ENCODE results near the gene HIVEP2.

- TF ChIP-seq CTCF (IDR thresholded peaks at IDR 0.05; ENCODE audit: insufficient read depth, low read length), result no peak
- no peak for TF ChIP-seq POLR2AphosphoS5 (IDR thresholded peaks at IDR 0.05; ENCODE audit: low read depth)
- TF ChIP-seq, protein P1, sequence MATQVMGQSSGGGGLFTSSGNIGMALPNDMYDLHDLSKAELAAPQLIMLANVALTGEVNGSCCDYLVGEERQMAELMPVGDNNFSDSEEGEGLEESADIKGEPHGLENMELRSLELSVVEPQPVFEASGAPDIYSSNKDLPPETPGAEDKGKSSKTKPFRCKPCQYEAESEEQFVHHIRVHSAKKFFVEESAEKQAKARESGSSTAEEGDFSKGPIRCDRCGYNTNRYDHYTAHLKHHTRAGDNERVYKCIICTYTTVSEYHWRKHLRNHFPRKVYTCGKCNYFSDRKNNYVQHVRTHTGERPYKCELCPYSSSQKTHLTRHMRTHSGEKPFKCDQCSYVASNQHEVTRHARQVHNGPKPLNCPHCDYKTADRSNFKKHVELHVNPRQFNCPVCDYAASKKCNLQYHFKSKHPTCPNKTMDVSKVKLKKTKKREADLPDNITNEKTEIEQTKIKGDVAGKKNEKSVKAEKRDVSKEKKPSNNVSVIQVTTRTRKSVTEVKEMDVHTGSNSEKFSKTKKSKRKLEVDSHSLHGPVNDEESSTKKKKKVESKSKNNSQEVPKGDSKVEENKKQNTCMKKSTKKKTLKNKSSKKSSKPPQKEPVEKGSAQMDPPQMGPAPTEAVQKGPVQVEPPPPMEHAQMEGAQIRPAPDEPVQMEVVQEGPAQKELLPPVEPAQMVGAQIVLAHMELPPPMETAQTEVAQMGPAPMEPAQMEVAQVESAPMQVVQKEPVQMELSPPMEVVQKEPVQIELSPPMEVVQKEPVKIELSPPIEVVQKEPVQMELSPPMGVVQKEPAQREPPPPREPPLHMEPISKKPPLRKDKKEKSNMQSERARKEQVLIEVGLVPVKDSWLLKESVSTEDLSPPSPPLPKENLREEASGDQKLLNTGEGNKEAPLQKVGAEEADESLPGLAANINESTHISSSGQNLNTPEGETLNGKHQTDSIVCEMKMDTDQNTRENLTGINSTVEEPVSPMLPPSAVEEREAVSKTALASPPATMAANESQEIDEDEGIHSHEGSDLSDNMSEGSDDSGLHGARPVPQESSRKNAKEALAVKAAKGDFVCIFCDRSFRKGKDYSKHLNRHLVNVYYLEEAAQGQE (IDR thresholded peaks at IDR 0.05; ENCODE audit: insufficient replicate concordance, low read depth), result no peak
- no peak for TF ChIP-seq SPI1 (IDR thresholded peaks at IDR 0.05; ENCODE audit: borderline replicate concordance, low read depth)
- TF ChIP-seq GABPA (IDR thresholded peaks at IDR 0.05; ENCODE audit: low read depth), result no peak
Measured at GRCh38 chr6:142848156-142848555, 96.8 kb downstream of the HIVEP2 start.

All from HL-60 (cell line).